OCI-LY7 (cell line): Measurements from ENCODE around the gene C16orf92.

Source experiments
- CTCF ChIP-seq: fragments of 200-600 bp; sonication (generic); conservative IDR thresholded peaks from 2 replicates; pipeline ENCODE4 v1.5.1; 2014; ENCODE audit warnings: mild to moderate bottlenecking, antibody characterized with exemption, low read length, moderate library complexity, mixed read lengths
- EZH2phosphoT487 ChIP-seq: fragments of 200-600 bp; sonication (generic); IDR thresholded peaks from 2 replicates; pipeline ENCODE4 v1.6.1; 2018; ENCODE audit warnings: low read depth, borderline replicate concordance, mild to moderate bottlenecking, mixed run types, antibody characterized with exemption, low read length, moderate library complexity, mixed read lengths

GRCh38 chr16:30053376-30054015 lies 30.5 kb downstream of the C16orf92 start:
- TF ChIP-seq CTCF = no peak
- TF ChIP-seq EZH2phosphoT487 = no peak
